ENCODE measurements around the gene ZNHIT3. TPM values are rescaled to one million over a fixed set of nuclear protein-coding genes. Genes with fewer than 3 reads are reported as not detected.
"Not testable (repeated sequence)": the region's sequence is repeated elsewhere in the genome, so short reads cannot be mapped to it uniquely, and the experiment has no call there.

Gene ZNHIT3
- 10 to 100 TPM; 21.0 to 31.5 (median 26.8) TPM for total RNA-seq

DNA sequence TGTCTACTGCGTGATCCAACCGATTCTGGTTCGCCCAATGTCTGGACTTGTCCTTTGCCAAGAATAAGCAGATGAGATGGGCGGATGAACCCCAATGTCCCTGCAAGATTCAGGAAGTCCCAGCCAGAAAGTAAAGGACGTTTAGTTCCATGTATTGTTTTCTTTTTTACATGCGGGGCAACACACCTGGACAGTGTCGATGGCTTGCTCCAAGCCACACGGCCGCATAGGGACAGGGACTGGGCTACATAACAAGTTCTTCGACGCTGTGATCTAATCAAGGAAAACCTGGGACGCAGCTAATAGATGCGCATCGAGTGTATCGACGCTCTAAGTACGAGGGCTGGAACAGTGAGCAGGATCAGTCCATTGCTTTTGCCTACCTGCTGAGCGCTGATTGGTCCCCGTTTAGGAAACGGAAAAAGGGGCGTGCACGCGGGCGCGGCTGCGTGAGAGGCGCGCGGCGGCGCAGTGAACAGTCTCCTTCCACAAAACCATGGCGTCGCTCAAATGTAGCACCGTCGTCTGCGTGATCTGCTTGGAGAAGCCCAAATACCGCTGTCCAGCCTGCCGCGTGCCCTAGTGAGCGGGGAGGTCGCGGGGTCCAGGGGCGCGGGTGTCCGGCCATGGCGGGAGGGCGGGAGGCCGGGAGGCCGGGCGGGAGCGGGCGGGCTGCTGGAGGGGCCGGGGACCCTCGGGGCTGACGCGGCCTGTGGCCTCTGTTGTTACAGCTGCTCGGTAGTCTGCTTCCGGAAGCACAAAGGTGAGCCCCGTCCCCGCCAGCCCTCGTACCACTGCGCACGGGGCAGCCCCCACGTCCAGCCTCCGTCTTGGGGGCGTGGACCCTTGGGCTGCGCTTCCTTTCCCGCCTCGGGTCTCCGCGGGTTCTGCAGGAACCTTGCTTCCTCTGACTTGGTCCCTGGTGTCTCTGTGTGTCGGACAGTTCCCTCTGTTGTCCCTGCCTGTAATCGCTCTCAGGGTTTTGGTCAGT lies at the start of gene ZNHIT3:
TSS of gene ZNHIT3 (plus strand) at position 478 of the 991 bp plus-strand sequence. CDS start at position 497, 19 bp downstream.
- Histone ChIP-seq H3K27ac (peak within 1 kb of the TSS; percentile 78 to 93 (median 92)), H3K9me3 (peaks cover 0 to 5% (median 0%) of the 10 kb centered on the region in 4 donors), H3K4me3 (peak within 1 kb of the TSS; percentile 82 to 97 (median 91)), H3K27me3 (peaks cover 0 to under 1% of the 10 kb centered on the region in 2 donors), H3K36me3 (peaks cover 0 to 29% (median 0%) of the 10 kb centered on the region in 3 donors), H3K4me1 (peaks cover 0 to 53% (median 22%) of the 10 kb centered on the region in 4 donors)
- TF ChIP-seq EP300 (IDR thresholded peaks at IDR 0.05): peak in 1 of 2 donors; percentile 93
- TF ChIP-seq POLR2A (IDR thresholded peaks at IDR 0.05): peak; percentile 28 to 63
- TF ChIP-seq CTCF (IDR thresholded peaks at IDR 0.05): no peak
- peak; percentile 86 to 91 for DNase-seq (ENCODE audit: low spot score in 2 of 2)
- WGBS, 2 donors: 0 to 1% methylated on average over 23 to 46 of the region's 73 CpGs

DNA sequence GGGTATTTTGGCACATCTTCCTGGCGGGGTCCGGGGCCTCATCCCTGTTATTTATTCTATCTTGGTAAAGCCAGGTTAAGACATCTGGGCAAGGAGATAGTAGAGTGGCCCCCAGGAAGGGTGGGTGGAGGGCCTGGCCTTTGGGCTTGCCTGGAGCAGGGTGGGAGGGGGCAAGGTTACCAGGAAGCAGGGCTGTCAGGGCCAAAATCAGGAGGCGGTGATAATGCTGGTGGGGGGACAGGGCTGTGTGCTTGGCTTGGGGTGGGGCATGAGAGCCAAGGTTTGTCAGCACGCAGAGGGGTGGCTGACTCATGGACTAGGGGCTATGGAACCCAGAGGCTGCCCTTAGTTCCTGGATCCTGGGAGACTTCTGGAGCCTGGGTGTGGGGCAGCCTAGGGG lies 44.7 kb upstream of the ZNHIT3 start:
- not testable (repeated sequence) for H3K36me3 ChIP-seq; H3K27me3 ChIP-seq; H3K9me3 ChIP-seq; H3K4me3 ChIP-seq; H3K4me1 ChIP-seq; H3K27ac ChIP-seq; DNase-seq (ENCODE audit: low spot score in 2 of 2)
- no CpG with 5 or more reads among the region's 4 CpGs for WGBS, 2 donors

DNA sequence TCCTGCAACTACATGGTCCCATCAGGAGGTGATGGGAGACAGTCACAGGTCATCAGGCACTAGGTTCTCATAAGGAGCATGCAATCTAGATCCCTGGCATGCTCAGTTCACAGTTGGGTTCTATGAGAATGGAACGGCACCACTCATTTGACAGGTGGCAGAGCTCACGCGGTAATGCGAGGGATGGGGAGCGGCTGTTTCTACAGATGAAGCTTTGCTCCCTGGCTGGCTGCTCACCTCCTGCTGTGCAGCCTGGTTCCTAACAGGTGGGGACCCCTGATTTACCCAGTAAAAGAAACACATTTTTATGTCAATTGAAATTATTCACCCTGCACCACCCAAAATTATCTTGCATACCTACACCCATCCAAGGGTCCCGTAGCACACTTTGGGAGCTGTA lies 42.7 kb upstream of the ZNHIT3 start:
- Histone ChIP-seq H3K4me1 (no peaks in the 10 kb centered on the region), H3K36me3 (no peaks in the 10 kb centered on the region), H3K27me3 (no peaks in the 10 kb centered on the region), H3K27ac (no peak overlapping the region), H3K9me3 (no peaks in the 10 kb centered on the region), H3K4me3 (no peak overlapping the region)
- no peak for TF ChIP-seq EP300 (IDR thresholded peaks at IDR 0.05)
- TF ChIP-seq CTCF (IDR thresholded peaks at IDR 0.05): no peak
- TF ChIP-seq POLR2A (IDR thresholded peaks at IDR 0.05): no peak
- WGBS, 2 donors: 92 to 96% methylated on average over 6 of the region's 6 CpGs
- DNase-seq (ENCODE audit: low spot score in 2 of 2): no peak

DNA sequence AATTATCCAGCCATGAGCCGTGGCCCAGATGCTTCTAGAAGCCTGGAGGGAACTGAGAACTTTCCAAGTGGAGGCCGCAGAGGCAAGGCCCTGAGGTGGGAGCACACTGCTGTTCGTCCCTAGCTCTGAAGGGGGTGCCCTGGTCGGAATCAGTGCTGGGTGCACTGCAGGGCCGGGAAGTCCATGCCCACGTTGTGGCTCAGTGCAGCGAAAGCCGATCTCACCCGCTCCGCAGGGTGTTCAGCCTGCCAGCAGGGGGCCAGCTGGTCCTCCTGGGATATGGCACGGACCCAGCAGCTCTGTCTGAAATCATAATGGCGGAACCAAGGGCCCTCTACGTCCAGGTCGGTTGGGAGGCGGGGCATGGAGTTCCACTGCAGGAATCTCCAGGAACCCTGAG lies 36.5 kb upstream of the ZNHIT3 start:
- H3K27me3 ChIP-seq; DNase-seq (ENCODE audit: low spot score in 2 of 2); H3K36me3 ChIP-seq; H3K4me3 ChIP-seq; H3K9me3 ChIP-seq; H3K27ac ChIP-seq; H3K4me1 ChIP-seq: not testable (repeated sequence)
- WGBS, 2 donors: 43 to 77% methylated on average over 1 to 3 of the region's 15 CpGs

- H3K4me3 ChIP-seq; DNase-seq (ENCODE audit: low spot score in 2 of 2): not testable (repeated sequence)
- 78 to 80% methylated on average over 6 to 8 of the region's 9 CpGs for WGBS, 2 donors
Observed at GRCh38 chr17:36452888-36453287, 33.6 kb upstream of the ZNHIT3 start.

DNA sequence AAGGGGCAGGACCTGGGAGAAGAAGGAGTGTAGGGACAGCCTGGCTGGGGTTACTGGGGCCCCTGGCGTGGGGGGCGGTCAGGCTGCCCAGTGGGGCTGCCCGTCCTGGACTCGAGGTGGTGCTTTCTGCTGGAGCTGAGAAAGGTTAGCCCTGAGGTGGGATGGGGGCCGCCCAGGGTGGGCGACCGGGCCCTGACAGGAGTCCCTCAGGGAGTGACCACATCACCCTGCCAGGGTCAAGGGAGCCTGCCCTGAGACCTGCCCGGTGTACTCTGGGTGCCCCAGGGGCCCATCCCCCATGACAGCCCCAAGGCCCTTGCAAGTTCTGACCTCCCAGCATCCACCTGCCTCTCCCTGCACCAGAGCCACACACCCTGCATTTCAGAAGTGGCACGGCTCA lies 28.8 kb upstream of the ZNHIT3 start:
- not testable (repeated sequence) for H3K27ac ChIP-seq; H3K4me3 ChIP-seq; H3K4me1 ChIP-seq; H3K36me3 ChIP-seq; H3K9me3 ChIP-seq; DNase-seq (ENCODE audit: low spot score in 2 of 2)
- H3K27me3 ChIP-seq: peaks cover 0 to 13% of the 10 kb centered on the region in 2 donors
- 76 to 82% methylated on average over 8 of the region's 9 CpGs for WGBS, 2 donors

More at GRCh38 chr17:36452888-36453287, 33.6 kb upstream of the ZNHIT3 start:
- H3K27me3 ChIP-seq, H3K36me3 ChIP-seq, H3K4me1 ChIP-seq, H3K27ac ChIP-seq, H3K9me3 ChIP-seq: not testable (repeated sequence)

DNA sequence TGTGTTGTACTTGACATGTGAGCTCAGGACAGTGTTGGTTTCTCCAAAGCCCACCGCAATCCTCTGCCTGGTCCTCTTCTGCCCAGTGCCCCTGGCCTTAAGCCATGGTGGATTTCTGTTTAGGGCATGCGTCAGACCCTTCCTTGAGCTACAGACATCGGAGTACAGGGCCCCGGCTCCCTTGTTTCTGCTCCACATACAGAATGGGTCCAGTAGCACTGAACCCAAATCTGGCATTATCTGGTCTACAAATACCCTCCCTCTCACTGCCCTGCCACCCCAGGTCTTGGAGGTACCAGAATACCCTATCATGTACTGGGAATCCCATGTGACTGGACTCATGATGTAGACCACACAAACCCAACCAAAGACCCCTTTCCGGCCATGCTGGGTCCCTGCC lies 27.4 kb upstream of the ZNHIT3 start:
- H3K36me3 ChIP-seq: no peaks in the 10 kb centered on the region
- peaks cover 0 to 26% of the 10 kb centered on the region in 2 donors for H3K27me3 ChIP-seq
- 91 to 92% methylated on average over 5 of the region's 5 CpGs for WGBS, 2 donors
- H3K4me1 ChIP-seq: no peaks in the 10 kb centered on the region
- no peaks in the 10 kb centered on the region for H3K9me3 ChIP-seq
- DNase-seq (ENCODE audit: low spot score in 2 of 2): no peak
- TF ChIP-seq EP300 (IDR thresholded peaks at IDR 0.05): no peak
- H3K4me3 ChIP-seq: no peak overlapping the region
- no peak overlapping the region for H3K27ac ChIP-seq

Measured in tibial nerve (tissue), 4 donors.